ENCODE measurements around the gene HM13.

DNA sequence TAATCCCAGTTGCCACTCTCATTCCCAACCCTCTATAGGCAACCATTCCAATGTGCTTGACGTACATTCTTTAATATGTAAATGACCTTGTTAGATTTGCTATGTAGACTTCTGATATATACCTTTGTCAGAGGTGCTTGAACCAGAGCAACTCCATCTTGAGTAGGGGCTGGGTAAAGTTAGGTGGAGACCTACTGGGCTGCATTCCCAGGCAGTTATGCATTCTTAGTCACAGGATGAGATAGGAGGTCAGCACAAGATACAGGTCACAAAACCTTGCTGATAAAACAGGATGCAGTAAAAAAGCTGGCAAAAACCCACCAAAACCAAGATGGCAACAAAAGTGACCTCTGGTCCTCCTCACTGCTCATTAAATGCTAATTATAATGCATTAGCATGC lies 8.3 kb upstream of the HM13 start:
- TF ChIP-seq POLR2A (IDR thresholded peaks at IDR 0.05; ENCODE audit: low read depth, low read length) (no peak), TAF1 (IDR thresholded peaks at IDR 0.05; ENCODE audit: low read depth, low read length) (no peak), SPI1 (IDR thresholded peaks at IDR 0.05; ENCODE audit: low read depth, low read length) (no peak), POLR2AphosphoS5 (IDR thresholded peaks at IDR 0.05; ENCODE audit: low read depth, low read length) (no peak), PAX5 (IDR thresholded peaks at IDR 0.05; ENCODE audit: insufficient read depth, low read length, severe bottlenecking) (no peak), POU2F2 (IDR thresholded peaks at IDR 0.05; ENCODE audit: low read depth, low read length) (no peak)

Data from GM12891 (cell line).